Measurements from ENCODE around the gene AMZ1.
"Not testable (repeated sequence)": the region's sequence is repeated elsewhere in the genome, so short reads cannot be mapped to it uniquely, and the experiment has no call there.

GRCh38 chr7:2694122-2694436 is 6.1 kb downstream of the AMZ1 start:
- not testable (repeated sequence) for TF ChIP-seq CTCF (IDR thresholded peaks at IDR 0.05); CREB1 (CRISPR knock-in tag; IDR thresholded peaks at IDR 0.05); KAT7 (CRISPR knock-in tag; IDR thresholded peaks at IDR 0.05; ENCODE audit: borderline replicate concordance); AR (CRISPR knock-in tag; IDR thresholded peaks at IDR 0.05); RELA (CRISPR knock-in tag; IDR thresholded peaks at IDR 0.05; ENCODE audit: borderline replicate concordance); NR3C1 (CRISPR knock-in tag; conservative IDR thresholded peaks at IDR 0.05; ENCODE audit: low read depth); MAX (CRISPR knock-in tag; IDR thresholded peaks at IDR 0.05); JUN (CRISPR knock-in tag; IDR thresholded peaks at IDR 0.05)
